Neural progenitor cell (in vitro differentiated cells): Measurements from ENCODE around the gene HOXA5. TPM values are rescaled to one million over a fixed set of nuclear protein-coding genes. Genes with fewer than 3 reads are reported as not detected.
A peak's percentile ranks its signal among the peaks of the same experiment; 100 is the strongest.

Experiments used
- DNase-seq: peaks from one replicate; pipeline ENCODE4 v3.0.0-alpha.2; 2016; ENCODE audit warnings: low spot score
- H2AFZ ChIP-seq: fragments of 200-600 bp; sonication (generic); replicated peaks from 2 replicates; pipeline ENCODE4 v1.6.1; 2016; ENCODE audit warnings: antibody characterized with exemption
- H3F3A ChIP-seq: fragments of 200-600 bp; sonication (generic); 2 replicates; pipeline ENCODE4 v1.6.1; 2016; ENCODE audit warnings: antibody characterized with exemption, low read depth
- H3K27ac ChIP-seq: fragments of 200-600 bp; sonication (generic); 2 replicates; pipeline ENCODE4 v1.5.1; 2016; ENCODE audit warnings: mild to moderate bottlenecking
- H3K27me3 ChIP-seq: fragments of 200-600 bp; sonication (generic); 2 replicates; pipeline ENCODE4 v1.6.1; 2016; ENCODE audit warnings: mild to moderate bottlenecking, moderate library complexity
- H3K36me3 ChIP-seq: fragments of 200-600 bp; sonication (generic); 2 replicates; pipeline ENCODE4 v1.5.1; 2016
- H3K4me1 ChIP-seq: fragments of 200-600 bp; sonication (generic); 2 replicates; pipeline ENCODE4 v1.6.1; 2016; ENCODE audit warnings: mixed run types
- H3K4me2 ChIP-seq: fragments of 200-600 bp; sonication (generic); 2 replicates; pipeline ENCODE4 v1.6.1; 2016
- H3K4me3 ChIP-seq: fragments of 200-600 bp; sonication (generic); 2 replicates; pipeline ENCODE4 v1.5.1; 2016
- H3K79me2 ChIP-seq: fragments of 200-600 bp; sonication (generic); 2 replicates; pipeline ENCODE4 v1.6.1; 2016; ENCODE audit warnings: low read depth
- H3K9ac ChIP-seq: fragments of 200-600 bp; sonication (generic); 2 replicates; pipeline ENCODE4 v1.6.1; 2016
- H3K9me3 ChIP-seq: fragments of 200-600 bp; sonication (generic); 2 replicates; pipeline ENCODE4 v1.5.1; 2016; ENCODE audit warnings: low read depth
- H4K20me1 ChIP-seq: fragments of 200-600 bp; sonication (generic); 2 replicates; pipeline ENCODE4 v1.6.1; 2016; ENCODE audit warnings: low read depth
- H3K27ac Mint-ChIP-seq: 3 replicates; pipeline ENCODE4 v1.8.0; 2021; ENCODE audit warnings: mixed read lengths
- H3K27me3 Mint-ChIP-seq: 2 replicates; pipeline ENCODE4 v1.8.0; 2022; ENCODE audit warnings: low read depth, mild to moderate bottlenecking, inconsistent platforms, moderate library complexity, mixed read lengths; ENCODE audit not compliant: insufficient read depth
- H3K36me3 Mint-ChIP-seq: 3 replicates; pipeline ENCODE4 v1.8.0; 2021; ENCODE audit warnings: mixed read lengths
- H3K4me1 Mint-ChIP-seq: 3 replicates; pipeline ENCODE4 v1.8.0; 2021; ENCODE audit warnings: mixed read lengths
- H3K4me3 Mint-ChIP-seq: 3 replicates; pipeline ENCODE4 v1.8.0; 2021; ENCODE audit warnings: mild to moderate bottlenecking, moderate library complexity, mixed read lengths
- H3K9me3 Mint-ChIP-seq: 3 replicates; pipeline ENCODE4 v1.8.0; 2020; ENCODE audit warnings: mixed read lengths
- EZH2 ChIP-seq: fragments of 200-600 bp; sonication (generic); IDR thresholded peaks from 2 replicates; pipeline ENCODE4 v1.6.1; 2017; ENCODE audit warnings: antibody characterized with exemption, mild to moderate bottlenecking, moderate library complexity
- EZH2phosphoT487 ChIP-seq: fragments of 200-600 bp; sonication (generic); IDR thresholded peaks from 2 replicates; pipeline ENCODE4 v1.6.1; 2017; ENCODE audit warnings: antibody characterized with exemption
- total RNA-seq: library from RNA; depleted of rRNA; stranded (reverse); fragments of >200 nt; gene quantifications from 2 replicates; pipeline ENCODE4 v1.2.3, GENCODE V29; 2015; ENCODE audit warnings: low replicate concordance
- TF ChIP-seq, protein P1 (sequence below): fragments of 200-600 bp; sonication (generic); IDR thresholded peaks from 2 replicates; pipeline ENCODE4 v1.5.1; 2017; ENCODE audit warnings: antibody characterized with exemption, mild to moderate bottlenecking

HOXA5 gene
- total RNA-seq, 1 donor from 2014 or later, result not detected

DNA sequence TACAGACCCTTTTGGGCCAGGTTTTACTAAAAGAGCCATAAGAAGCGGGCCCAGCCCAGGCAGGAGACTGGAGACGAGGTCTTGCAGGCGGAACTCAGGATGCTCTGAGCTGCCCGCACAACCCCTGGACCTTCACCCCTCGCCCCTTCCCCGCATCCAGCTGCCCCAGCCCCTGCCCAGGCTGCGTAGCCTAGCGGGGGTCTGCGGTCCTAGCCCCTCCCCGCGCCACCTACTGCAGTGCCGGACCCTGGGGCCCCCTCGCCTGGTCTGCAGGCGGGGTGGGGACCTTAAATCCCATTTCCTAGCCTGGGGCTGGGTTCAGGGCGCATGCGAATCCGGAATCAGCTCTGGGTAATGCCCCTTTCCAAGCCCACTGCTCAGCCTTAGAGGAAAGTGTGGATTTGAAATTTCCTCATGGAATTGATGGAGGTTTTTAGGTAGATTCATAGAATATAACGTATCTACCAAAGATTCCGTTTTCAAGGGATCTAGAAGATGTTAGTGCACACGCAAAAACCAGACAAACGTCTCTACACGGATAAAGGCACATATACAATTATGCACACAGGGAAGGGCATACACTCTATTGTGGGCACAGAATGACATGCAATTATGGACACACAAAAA is 9.4 kb upstream of the HOXA5 start:
- Histone ChIP-seq H3K27ac (no peak overlapping the region), H3K79me2 (no peaks in the 10 kb centered on the region)

DNA sequence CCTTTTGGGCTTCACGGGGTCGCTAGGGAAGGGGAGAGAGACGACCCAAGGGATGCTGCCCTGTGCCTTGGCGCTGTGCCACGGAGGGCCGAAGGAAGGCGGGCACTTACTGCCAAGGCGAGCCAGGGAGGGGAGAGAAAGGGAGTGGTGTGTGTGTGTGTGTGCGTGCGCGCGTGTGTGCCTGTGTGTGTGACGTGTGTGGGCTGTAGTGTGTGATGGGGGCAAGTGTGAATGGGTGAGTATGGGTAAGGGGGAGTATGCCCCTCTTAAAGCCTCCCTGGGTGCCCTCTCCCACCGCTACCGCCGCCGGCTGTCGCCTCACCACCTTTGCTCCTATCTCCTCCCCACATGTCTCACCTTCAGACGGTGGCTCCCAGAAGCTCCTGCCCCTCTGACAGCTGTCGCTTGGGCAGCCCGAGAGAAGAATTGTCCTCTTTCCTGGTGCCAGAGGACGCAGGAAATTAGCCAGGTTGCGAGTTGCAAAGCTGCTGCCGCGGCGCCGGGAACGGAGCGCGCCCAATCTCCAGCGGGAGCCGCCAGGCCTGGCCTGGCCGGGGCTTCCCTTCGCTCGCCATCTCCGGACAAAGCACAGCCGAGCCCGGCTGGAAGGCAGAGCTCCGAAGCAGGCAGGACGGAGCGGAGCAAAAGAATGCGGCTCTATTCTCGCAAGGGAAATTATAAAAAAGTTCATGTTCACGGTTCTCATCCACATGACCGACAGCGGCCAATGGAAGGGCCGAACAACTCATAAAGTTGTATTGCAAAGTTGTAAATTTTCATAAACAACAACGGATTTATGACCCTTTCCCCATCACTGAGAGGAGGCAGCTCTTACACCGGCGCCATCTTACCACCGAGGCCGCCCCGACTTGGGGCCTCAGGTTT is 8.7 kb upstream of the HOXA5 start, which contains the start of gene HOXA3:
Gene HOXA3 (minus strand): TSS at position 653 of the 885 bp plus-strand sequence. CDS start 41,943 bp downstream, outside the sequence.
- Histone ChIP-seq H3K4me3 (peak within 1 kb of the TSS; percentile 32), H3K9me3 (no peaks in the 10 kb centered on the region), H3K4me2 (peak within 1 kb of the TSS; percentile 66), H3K27me3 (peaks cover 100% of the 10 kb centered on the region), H4K20me1 (peaks cover 72% of the 10 kb centered on the region), H3K27ac (no peak within 1 kb of the TSS), H3K36me3 (no peaks in the 10 kb centered on the region), H3K79me2 (no peaks in the 10 kb centered on the region), H3K9ac (no peak within 1 kb of the TSS), H3F3A (no peaks in the 10 kb centered on the region), H3K4me1 (no peaks in the 10 kb centered on the region), H2AFZ (no peak within 1 kb of the TSS)
- Mint-ChIP-seq H3K27me3 (peaks cover 92% of the 10 kb centered on the region), H3K36me3 (peaks cover 2% of the 10 kb centered on the region), H3K4me1 (peaks cover 10% of the 10 kb centered on the region), H3K27ac (no peak within 1 kb of the TSS), H3K9me3 (peaks cover 17% of the 10 kb centered on the region), H3K4me3 (peak within 1 kb of the TSS; percentile 78)
- TF ChIP-seq, protein P1, sequence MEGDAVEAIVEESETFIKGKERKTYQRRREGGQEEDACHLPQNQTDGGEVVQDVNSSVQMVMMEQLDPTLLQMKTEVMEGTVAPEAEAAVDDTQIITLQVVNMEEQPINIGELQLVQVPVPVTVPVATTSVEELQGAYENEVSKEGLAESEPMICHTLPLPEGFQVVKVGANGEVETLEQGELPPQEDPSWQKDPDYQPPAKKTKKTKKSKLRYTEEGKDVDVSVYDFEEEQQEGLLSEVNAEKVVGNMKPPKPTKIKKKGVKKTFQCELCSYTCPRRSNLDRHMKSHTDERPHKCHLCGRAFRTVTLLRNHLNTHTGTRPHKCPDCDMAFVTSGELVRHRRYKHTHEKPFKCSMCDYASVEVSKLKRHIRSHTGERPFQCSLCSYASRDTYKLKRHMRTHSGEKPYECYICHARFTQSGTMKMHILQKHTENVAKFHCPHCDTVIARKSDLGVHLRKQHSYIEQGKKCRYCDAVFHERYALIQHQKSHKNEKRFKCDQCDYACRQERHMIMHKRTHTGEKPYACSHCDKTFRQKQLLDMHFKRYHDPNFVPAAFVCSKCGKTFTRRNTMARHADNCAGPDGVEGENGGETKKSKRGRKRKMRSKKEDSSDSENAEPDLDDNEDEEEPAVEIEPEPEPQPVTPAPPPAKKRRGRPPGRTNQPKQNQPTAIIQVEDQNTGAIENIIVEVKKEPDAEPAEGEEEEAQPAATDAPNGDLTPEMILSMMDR, result no peak
- TF ChIP-seq EZH2phosphoT487 (peak; percentile 93), EZH2 (peak; percentile 91)
- no peak for DNase-seq

More for the DNA sequence above, 9.4 kb upstream of the HOXA5 start:
- no peak overlapping the region for H3K9ac ChIP-seq
- peaks cover 10% of the 10 kb centered on the region for H3K4me1 Mint-ChIP-seq
- no peak overlapping the region for H2AFZ ChIP-seq
- H3K27me3 ChIP-seq, result peaks cover 100% of the 10 kb centered on the region
- peaks cover 76% of the 10 kb centered on the region for H4K20me1 ChIP-seq
- peak overlapping the region; percentile 53 for H3K4me3 Mint-ChIP-seq
- H3K9me3 ChIP-seq, result no peaks in the 10 kb centered on the region
- no peak overlapping the region for H3K4me3 ChIP-seq
- TF ChIP-seq EZH2phosphoT487, result peak; percentile 61
- TF ChIP-seq, protein P1, result no peak
- TF ChIP-seq EZH2, result peak; percentile 79
- H3K4me2 ChIP-seq, result no peak overlapping the region
- peaks cover 19% of the 10 kb centered on the region for H3K9me3 Mint-ChIP-seq
- H3F3A ChIP-seq, result no peaks in the 10 kb centered on the region
- DNase-seq, result no peak
- no peaks in the 10 kb centered on the region for H3K4me1 ChIP-seq
- no peaks in the 10 kb centered on the region for H3K36me3 ChIP-seq
- H3K36me3 Mint-ChIP-seq, result peaks cover 2% of the 10 kb centered on the region
- H3K27me3 Mint-ChIP-seq, result peaks cover 94% of the 10 kb centered on the region
- no peak overlapping the region for H3K27ac Mint-ChIP-seq

DNA sequence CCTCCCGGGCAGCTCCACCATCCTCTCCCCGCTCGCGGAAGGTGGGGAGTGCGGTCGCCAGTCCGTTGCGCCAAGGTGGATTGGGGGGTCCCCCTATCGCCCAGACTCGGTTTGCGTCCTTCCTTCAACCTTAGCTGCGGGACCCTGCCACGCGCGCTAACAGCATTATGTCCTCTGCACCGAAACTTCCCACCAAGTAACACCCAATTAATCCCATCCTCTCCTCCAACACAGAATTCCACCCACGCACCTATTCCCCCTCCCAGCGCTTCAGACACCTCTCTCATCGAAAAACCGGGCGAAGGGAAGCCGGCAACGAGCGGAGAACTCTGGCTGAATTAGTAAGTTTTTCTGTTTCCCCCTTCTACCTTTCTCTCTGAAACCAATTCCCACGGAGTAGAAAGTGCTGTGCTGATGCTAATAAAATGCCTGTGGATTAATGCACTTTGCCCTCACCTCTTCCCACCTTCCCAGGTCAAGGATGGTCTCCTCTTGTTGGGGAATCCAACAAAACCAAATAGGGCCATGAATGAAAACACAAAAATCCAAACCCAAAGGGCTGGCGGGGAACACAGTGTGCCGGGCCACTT is 8.0 kb upstream of the HOXA5 start:
- DNase-seq, result no peak
- Histone ChIP-seq H4K20me1 (peaks cover 72% of the 10 kb centered on the region), H3K9ac (no peak overlapping the region), H3K9me3 (no peaks in the 10 kb centered on the region), H3K27me3 (peaks cover 100% of the 10 kb centered on the region), H3K79me2 (no peaks in the 10 kb centered on the region), H3K4me3 (peak overlapping the region; percentile 32), H3K4me2 (peak overlapping the region; percentile 66), H3F3A (no peaks in the 10 kb centered on the region), H2AFZ (no peak overlapping the region), H3K27ac (no peak overlapping the region), H3K4me1 (no peaks in the 10 kb centered on the region), H3K36me3 (no peaks in the 10 kb centered on the region)
- Mint-ChIP-seq H3K27ac (no peak overlapping the region), H3K36me3 (peaks cover 2% of the 10 kb centered on the region), H3K27me3 (peaks cover 94% of the 10 kb centered on the region), H3K4me3 (peak overlapping the region; percentile 78), H3K4me1 (peaks cover 10% of the 10 kb centered on the region), H3K9me3 (peaks cover 20% of the 10 kb centered on the region)
- TF ChIP-seq, protein P1, result no peak
- TF ChIP-seq EZH2 (peak; percentile 81), EZH2phosphoT487 (peak; percentile 2)
